Measurements from ENCODE around the gene KLF17.

The KLF17 gene

GRCh38 chr1:44073528-44073927, 45.1 kb upstream of the KLF17 start:
- Histone ChIP-seq H3K27ac (replicated peaks) (no peak overlapping the region), H3K4me3 (replicated peaks; ENCODE audit: insufficient read depth, low read length) (no peak overlapping the region), H3K27me3 (ENCODE audit: insufficient read depth, poor library complexity, severe bottlenecking) (no peaks in the 10 kb centered on the region)
- peak; percentile 5; the same call in 1 of the 2 replicates for TF ChIP-seq SPI1 (IDR thresholded peaks at IDR 0.05; ENCODE audit: borderline replicate concordance, low read depth)
- no peak for TF ChIP-seq GABPA (IDR thresholded peaks at IDR 0.05; ENCODE audit: low read depth)
- DNase-seq (ENCODE audit: low read depth in 1 of 2, low spot score in 1 of 2), result peak in 1 of 2 experiments; percentile 17

DNA sequence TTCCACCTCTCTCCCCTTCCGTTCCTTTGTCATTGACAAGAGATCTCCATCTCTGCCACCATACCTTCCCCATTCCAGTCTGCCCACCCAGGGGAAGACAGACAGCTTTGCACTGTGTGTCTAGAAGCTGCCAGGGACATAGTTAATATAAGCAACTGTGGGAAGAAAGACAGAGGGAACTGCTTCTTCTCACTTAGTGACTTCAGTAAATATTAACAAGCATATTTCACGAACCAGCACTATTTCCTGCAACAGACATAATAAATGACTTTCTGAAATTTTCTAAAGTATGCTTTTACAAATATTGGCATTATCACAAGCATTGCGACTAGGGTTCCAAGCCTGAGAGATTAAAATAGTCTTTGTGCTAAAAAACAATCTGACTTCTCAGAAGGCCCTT, 44.2 kb upstream of the KLF17 start:
- DNase-seq (ENCODE audit: low read depth in 1 of 2, low spot score in 1 of 2), result no peak
- H3K27me3 ChIP-seq (ENCODE audit: insufficient read depth, poor library complexity, severe bottlenecking), result no peaks in the 10 kb centered on the region
- no peak overlapping the region for H3K4me3 ChIP-seq (replicated peaks; ENCODE audit: insufficient read depth, low read length)
- H3K27ac ChIP-seq (replicated peaks), result no peak overlapping the region
- TF ChIP-seq REST (IDR thresholded peaks at IDR 0.05; ENCODE audit: insufficient replicate concordance, low read depth) (no peak), SPI1 (IDR thresholded peaks at IDR 0.05; ENCODE audit: borderline replicate concordance, low read depth) (no peak), POLR2AphosphoS5 (IDR thresholded peaks at IDR 0.05; ENCODE audit: low read depth) (no peak), CTCF (IDR thresholded peaks at IDR 0.05; ENCODE audit: insufficient read depth, low read length) (no peak), GABPA (IDR thresholded peaks at IDR 0.05; ENCODE audit: low read depth) (no peak)

GRCh38 chr1:44076066-44076465, 42.6 kb upstream of the KLF17 start:
- no peak overlapping the region for H3K27ac ChIP-seq (replicated peaks)
- TF ChIP-seq GABPA (IDR thresholded peaks at IDR 0.05; ENCODE audit: low read depth) (no peak), REST (IDR thresholded peaks at IDR 0.05; ENCODE audit: insufficient replicate concordance, low read depth) (no peak), POLR2AphosphoS5 (IDR thresholded peaks at IDR 0.05; ENCODE audit: low read depth) (no peak), SPI1 (IDR thresholded peaks at IDR 0.05; ENCODE audit: borderline replicate concordance, low read depth) (no peak), CTCF (IDR thresholded peaks at IDR 0.05; ENCODE audit: insufficient read depth, low read length) (no peak)
- H3K4me3 ChIP-seq (replicated peaks; ENCODE audit: insufficient read depth, low read length), result no peak overlapping the region
- no peaks in the 10 kb centered on the region for H3K27me3 ChIP-seq (ENCODE audit: insufficient read depth, poor library complexity, severe bottlenecking)
- no peak for DNase-seq (ENCODE audit: low read depth in 1 of 2, low spot score in 1 of 2)

- no peak for TF ChIP-seq GABPA (IDR thresholded peaks at IDR 0.05; ENCODE audit: low read depth)
- TF ChIP-seq CTCF (IDR thresholded peaks at IDR 0.05; ENCODE audit: insufficient read depth, low read length), result no peak
- no peak for TF ChIP-seq SPI1 (IDR thresholded peaks at IDR 0.05; ENCODE audit: borderline replicate concordance, low read depth)
- TF ChIP-seq REST (IDR thresholded peaks at IDR 0.05; ENCODE audit: insufficient replicate concordance, low read depth), result no peak
- no peak for TF ChIP-seq POLR2AphosphoS5 (IDR thresholded peaks at IDR 0.05; ENCODE audit: low read depth)
- Histone ChIP-seq H3K27me3 (ENCODE audit: insufficient read depth, poor library complexity, severe bottlenecking) (no peaks in the 10 kb centered on the region), H3K27ac (replicated peaks) (no peak overlapping the region), H3K4me3 (replicated peaks; ENCODE audit: insufficient read depth, low read length) (no peak overlapping the region)
- no peak for DNase-seq (ENCODE audit: low read depth in 1 of 2, low spot score in 1 of 2)
These were observed 41.2 kb upstream of the KLF17 start for GRCh38 chr1:44077421-44077820.

Data from HL-60 (cell line).